ENCODE measurements around the gene C1orf122.

Gene C1orf122

DNA sequence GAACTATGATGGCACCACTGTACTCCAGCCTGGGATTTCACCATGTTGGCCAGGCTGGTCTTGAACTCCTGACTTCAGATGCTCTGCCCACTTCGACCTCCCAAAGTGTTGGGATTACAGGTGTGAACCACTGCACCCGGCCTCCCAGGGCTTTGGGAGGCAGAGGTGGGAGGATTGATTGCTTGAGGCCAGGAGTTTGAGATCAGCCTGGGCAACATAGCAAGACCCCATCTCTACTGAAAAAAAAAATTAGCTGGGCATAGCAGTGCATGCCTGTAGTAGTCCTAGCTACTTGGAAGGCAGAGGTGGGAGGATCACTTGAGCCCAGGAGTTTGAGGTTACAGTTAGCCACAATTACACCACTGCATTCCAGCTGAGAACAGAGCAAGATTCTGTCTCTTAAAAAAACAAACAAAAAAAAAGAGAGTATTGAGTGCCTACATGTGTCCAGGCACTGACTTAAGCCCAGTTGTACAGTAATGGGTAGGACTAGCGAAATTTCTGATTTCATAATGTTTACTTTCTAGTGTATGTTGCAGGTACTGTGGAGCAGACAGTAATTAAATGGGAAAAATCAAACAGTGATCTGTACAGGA is 9.7 kb upstream of the C1orf122 start:
- DNase-seq (ENCODE audit: low read depth), result peak; percentile 65

DNA sequence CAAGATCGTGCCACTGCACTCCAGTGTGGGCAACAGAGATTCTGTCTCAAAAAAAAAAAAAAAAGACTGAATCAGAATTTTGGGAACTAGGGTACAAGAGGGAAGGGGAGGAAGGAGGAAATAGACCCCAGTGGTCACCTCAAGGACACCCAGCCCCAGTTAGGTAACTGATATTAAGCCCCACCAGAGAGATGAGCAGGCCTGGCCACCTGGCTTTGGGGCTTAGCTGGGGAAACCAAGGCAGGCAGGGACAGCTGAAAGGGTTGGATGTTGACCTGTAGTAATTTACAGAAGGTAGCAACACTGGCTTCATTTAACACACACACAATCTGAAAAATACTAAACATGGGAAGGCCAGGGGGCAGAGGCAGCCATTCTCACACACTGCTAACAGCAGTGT is 5.2 kb upstream of the C1orf122 start:
- no peak for DNase-seq (ENCODE audit: low read depth)

DNA sequence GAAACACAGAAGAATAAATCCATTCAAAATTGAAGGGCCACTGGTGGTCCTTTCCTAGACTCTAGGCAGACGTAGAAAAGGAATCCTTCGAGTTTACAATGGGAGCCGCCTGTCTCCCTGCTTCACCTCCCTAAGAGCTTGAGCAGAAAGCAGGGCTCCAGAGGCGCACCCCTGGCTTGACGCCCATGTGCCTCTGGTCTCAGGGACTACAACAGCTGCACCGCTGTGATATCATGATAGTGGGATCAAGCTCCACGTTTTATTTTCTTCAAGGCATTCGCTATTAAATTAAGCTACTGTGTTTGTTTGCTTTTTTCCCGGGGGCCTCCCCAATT is 403 bp upstream of the C1orf122 start:
- no peak for DNase-seq (ENCODE audit: low read depth)

DNA sequence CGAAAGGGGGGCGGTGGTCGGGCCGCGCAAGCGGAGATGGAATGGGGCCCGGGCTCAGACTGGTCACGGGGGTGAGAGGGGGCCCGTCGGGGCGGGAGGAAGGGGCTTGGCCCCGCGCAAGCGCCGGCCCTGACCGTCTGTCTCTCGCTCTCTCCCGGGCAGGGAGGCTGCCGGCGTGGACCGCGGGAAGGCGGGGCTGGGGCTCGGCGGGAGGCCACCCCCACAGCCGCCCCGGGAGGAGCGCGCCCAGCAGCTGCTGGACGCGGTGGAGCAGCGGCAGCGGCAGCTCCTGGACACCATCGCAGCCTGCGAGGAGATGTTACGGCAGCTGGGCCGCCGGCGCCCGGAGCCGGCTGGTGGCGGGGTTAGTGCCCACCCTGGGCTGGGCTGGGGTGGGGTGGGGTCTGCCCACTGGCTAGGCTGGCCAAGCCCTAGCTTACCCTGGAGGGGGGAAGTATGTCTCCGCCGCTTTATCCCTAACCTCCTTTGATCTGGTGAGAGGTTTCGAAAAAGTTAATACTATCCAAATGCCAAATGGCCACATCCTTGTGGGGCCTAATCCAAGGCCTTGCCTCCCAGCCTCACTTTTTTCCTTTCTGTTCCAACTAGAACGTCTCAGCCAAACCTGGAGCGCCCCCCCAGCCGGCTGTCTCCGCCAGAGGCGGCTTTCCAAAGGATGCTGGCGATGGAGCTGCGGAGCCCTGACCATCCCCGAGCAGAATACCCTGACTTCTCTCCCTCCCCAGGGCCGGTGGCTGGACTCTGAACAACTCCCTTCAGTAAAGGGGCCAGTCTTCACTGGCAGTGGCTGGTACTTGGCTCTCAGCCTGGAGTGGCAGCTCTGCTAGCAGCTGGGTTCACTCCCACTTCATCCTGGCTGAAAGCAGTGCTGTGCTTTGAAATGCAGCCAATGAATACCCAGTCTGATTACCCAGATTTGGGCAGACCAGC is 1.1 kb downstream of the C1orf122 start:
- no peak for DNase-seq (ENCODE audit: low read depth)

DNA sequence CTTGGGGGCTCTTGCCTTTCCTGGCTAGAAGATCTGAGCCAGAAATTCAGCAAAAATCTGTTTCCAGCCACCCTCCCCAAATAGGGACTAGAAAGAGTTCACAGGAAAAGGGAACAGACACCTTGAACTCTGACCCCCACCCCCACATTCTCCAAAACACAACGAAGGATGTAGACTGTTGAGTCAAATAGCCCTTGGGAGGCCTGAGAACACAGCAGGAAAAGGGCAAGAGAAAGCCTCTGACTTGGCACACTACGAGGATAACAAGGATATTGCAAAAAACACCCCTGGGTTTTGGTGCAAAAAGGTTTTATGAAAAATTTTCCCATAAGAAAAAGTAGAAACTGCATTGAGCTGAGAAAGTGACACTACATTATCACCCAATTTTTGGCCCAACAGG is 2.4 kb downstream of the C1orf122 start:
- no peak for DNase-seq (ENCODE audit: low read depth)

DNA sequence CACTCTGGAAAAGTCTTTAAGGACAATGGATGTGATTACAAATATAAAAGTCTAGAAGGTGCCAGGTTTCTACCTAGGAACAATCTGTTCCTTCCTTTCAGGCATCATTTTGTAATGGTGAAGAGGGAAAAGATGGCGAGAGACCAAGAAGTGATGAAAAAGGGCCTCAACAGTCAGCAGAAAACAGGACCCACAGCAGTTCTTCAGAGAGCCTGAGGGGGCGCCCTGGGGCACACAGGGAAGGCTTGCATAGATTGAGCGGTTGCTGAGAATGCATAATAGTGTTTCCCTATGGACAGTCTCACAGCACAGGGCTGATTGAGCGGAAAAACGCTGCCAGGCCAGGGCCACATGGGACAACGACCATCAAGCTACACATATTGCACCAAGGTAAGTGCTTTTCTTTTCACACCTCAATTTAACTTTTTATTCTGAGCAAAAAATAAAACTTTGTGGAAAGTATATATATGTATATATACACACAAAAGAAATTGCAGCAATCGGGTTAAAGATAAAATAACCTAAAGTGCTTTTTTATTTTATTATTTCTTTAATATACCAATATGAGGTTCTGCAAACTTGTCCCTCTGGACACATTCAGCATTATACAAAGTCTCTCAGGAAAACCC is 3.6 kb downstream of the C1orf122 start:
- DNase-seq (ENCODE audit: low read depth), result no peak

DNA sequence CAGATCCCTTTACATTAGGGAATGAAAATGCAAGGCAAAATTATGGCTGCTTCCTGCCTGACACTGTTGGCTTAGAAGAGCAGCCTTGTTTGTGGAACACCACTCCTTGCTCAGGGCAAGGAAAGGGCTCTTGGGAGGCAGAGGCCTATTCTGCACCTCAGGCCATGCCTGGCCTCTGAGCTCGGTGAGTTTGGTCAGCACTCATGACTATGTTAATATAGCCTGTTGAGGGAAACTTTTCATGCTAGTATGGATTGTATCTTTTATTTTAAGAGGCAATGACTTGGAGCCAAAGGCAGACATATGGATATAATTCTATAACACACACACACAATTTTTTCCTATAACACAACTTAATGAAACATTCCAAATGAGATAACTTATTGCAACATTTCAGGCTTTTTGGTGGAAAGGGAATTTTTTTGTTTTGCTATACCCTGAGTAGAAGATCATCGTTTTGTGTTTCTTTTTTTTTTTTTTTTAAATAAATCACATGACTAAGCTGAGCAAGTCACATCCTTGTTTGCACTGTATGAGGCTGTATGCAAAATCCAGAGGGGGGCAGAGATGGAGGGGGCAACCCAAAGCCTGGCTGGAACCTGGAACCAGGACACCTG is 6.0 kb downstream of the C1orf122 start:
- no peak for DNase-seq (ENCODE audit: low read depth)

DNA sequence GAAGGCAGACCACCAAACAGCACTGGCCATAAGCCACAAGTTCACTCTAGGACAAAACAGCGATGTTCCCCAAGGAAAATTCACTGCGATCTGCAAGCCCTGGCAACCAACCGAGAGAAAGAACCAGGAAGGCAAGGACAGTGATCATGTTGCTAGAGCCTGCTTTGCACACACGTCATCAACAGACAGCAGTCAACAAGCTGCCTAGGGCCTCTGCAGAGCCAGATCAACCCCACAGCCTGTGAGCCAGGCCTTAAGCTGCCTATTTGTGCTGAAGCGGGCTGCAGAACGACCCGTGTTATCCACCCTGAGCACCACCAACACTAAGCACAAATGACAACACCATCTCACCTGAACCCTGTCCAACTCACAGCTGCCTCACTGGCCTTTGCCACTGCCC is 6.7 kb downstream of the C1orf122 start:
- DNase-seq (ENCODE audit: low read depth), result no peak

DNA sequence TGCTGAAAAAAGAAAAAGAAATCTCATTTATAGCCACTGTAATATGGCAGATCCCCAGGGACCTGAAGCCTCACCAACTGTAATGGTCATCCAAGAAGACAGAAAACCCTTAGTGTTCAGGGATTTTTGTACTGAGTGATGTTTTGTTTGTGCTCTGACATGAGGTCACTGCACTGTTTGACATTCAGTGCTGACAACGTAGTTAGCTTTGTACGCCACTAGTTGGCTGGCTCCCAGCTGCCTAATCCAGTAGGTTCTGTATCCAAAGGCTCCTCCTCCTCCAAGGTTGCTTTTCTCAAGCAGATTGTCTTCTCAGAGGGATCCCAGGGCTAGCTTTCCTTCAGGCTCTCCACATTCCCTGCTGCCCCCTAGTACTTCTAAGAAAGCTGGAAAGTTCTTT is 9.9 kb downstream of the C1orf122 start:
- no peak for DNase-seq (ENCODE audit: low read depth)

DNA sequence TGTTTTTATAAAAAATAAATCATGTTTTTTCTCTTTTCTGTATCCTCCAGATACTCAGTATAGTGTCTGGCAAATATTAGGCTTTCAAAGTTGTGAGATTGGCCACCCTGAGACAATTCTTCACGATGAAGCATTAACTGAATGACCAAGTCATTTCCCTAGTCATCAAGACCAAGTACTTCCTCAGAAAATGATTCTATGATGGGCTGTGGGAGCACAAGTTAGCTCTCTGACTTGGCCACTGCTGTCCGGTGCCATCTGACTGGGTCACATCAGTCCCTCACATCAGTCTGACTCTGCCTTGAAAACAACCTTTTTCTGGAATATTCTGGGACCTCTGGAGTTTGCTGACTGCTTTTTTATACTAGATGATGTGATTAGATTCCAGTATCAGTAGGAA is 13.9 kb downstream of the C1orf122 start:
- DNase-seq (ENCODE audit: low read depth), result no peak

DNA sequence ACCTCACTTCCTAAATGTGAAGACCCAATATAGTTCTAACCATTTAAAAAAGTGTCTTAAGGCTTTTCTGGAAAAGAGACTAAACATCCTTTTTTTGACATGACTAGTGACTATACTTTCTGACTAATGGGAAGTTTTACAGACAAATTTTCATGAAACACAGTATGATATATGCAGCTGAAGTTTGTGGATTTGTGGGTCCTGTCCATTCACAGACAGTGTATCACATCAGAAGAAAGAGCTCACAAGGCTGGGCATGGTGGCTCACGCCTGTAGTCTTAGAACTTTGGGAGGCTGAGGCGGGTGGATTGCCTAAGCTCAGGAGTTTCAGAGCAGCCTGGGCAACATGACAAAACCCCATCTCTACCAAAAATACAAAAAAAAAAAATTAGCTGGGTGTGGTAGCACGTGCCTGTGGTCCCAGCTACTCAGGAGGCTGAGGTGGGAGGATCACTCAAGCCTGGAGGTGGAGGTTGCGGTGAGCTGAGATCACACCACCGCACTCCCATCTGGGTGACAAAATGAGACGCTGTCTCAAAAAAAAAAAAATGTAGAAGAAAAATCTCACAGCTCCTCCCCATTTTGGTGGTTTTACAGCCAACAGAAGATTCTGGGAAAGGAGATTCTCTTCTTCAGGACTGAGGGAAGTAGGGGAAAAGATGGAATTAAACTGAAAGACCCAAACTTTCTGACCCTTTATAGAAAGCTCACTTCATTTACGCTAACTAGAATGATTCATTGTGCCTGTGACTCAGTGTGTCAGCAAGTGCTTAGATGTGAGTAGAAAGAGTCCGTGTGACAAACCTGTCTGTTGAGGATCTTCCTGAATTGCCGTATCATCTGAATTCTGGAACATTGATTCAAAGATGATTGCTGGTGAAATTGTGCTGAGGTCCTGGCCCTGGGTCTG is 15.6 kb downstream of the C1orf122 start:
- DNase-seq (ENCODE audit: low read depth), result no peak

DNA sequence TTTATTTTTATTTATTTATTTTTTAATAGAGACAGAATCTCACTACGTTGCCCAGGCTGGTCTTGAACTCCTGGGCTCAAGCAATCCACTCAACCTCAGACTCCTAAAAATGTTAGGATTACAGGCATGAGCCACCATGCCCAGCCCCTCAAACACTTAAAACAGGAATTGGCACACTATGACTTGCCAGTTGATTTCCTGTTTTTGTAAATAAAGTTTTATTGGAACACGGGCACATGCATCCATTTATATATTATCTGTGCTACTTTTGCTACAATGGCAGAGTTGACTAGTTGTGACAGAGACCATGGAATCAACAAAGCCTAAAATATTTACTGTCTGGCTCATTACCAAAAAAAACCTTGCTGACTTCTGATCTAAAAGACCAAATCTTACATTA is 16.4 kb downstream of the C1orf122 start:
- no peak for DNase-seq (ENCODE audit: low read depth)

DNA sequence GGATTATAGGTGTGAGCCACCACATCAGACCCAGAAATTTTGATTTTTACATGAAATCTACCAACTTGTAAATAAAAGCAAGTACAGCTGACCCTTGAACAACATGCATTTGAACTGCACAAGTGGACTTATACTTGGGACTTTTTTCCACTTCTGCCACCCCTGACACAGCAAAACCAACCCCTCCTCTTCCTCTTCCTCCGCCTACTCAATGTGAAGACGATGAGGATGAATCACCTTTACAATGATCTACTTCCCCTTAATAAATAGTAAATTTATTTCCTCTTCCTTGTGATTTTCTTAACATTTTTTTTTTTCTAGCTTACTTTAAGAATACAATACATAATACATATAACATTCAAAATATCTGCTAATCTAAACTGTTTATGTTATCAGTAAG is 17.9 kb downstream of the C1orf122 start:
- no peak for DNase-seq (ENCODE audit: low read depth)

DNA sequence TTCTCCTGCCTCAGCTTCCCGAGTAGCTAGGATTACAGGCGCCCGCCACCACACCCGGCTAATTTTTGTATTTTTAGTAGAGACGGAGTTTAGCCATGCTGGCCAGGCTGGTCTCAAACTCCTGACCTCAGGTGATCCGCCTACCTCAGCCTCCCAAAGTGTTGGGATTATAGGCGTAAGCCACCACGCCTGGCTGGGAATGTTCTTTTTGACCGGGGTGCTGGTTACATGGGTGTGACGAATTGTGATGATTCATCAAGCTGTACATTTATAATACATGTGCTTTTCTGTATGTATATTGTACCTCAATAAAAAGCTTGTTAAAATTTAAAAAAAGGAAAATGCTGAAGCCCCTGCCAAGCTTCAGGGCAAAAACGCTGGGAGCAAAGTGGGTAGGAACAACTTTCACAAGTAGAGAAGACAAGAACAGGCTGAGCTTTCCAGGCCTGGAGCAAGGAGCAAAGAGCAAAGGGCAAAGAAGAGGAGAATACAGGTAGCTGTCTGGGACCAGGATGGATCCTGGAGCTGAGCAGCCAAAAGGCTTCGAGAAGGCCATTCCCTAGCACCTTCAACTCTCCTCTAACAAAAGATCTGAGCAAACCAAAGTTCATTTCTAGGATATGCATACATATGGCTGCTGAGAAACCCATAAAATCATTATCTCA is 21.0 kb downstream of the C1orf122 start:
- DNase-seq (ENCODE audit: low read depth), result no peak

DNA sequence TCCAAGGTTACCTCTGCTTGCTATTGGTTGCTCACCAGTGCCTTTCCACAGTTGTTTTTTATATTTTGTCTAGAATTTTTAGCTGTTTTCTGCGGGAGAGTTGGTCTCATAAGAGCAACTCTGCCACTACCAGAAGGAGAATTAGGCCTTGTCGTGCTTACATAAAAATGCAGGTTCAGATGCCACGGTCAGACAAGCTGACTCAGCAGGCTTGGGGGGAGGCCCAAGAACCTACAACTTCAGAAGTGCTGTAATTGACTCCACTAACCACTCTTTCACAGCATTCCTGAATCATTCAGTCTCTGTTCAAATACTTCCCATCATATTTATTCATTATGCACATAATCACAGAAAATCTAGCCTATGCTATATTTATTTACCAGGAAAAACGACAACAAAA is 23.5 kb downstream of the C1orf122 start:
- no peak for DNase-seq (ENCODE audit: low read depth)

DNA sequence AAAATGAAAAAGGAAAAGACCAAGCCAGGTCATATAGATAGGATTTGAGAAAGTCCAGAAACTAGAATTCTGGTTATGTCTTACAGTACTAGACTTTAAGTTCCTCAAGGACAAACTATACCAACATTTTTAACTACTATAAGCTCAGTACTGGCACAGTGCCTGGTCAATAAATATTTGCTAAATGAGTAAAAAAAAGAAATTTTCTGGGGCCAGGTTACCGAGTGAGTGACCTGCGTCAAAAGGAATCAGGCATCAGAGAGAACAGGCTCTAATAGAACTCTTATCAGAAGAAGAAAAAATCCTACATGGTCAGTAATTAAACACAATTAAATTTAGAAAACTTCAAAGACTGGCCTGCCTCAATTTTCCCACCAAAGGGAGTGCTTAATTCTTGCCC is 24.2 kb downstream of the C1orf122 start:
- DNase-seq (ENCODE audit: low read depth), result no peak

DNA sequence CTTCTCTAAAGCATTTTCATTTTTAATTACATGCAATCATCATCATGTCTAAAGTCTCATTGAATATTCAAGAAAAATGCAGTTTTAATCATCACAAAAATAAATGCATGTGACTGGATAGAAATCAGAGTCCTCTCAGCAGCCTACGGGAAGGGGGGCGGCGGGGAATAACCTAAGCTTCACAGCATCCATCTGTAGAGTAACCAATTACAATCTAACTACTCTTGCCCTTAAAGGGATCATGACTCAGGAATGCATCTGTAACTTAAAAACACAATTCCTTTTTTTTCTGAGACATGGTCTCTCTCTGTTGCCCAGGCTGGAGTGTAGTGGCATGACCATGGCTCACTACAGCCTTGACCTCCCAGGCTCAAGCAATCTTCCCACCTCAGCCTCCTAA is 29.2 kb downstream of the C1orf122 start:
- DNase-seq (ENCODE audit: low read depth), result no peak

DNA sequence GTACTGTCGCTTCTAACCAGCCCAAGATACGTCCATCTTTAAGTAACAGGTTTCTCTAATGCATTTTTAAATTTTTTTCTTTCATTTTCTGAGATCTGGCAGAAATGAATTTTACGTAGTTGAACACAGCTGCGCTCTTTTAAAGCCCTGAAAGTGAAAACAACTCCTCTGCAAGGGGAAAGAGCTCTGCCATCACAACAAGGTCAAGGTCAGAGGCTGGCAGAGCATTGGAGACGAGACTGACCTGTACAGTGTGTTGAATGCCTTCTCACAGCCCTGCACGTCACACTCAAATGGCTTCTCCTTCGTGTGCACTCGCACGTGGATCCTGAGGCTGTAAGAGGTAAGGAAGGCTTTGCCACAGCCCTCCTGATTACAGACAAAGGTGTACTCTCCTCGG is 32.1 kb downstream of the C1orf122 start:
- no peak for DNase-seq (ENCODE audit: low read depth)

DNA sequence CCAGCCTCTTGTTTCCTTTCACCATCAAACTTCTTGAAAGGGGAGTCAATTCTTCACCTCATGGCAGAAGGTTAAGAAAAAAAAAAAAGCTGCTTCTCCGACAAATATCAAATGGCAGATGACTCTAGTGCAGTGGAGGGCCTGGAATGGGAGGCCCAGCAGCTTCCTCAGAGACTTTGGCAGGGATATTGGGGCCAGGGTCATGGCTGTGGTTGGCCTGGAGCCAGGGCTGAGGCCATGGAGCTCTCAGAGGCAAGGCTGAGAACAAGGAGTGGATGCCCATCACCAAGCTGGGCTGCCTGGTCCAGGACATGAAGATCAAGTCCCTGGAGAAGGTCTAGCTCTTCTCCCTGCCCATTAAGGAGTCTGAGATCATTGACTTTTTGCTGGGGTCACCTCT is 33.1 kb downstream of the C1orf122 start:
- no peak for DNase-seq (ENCODE audit: low read depth)

DNA sequence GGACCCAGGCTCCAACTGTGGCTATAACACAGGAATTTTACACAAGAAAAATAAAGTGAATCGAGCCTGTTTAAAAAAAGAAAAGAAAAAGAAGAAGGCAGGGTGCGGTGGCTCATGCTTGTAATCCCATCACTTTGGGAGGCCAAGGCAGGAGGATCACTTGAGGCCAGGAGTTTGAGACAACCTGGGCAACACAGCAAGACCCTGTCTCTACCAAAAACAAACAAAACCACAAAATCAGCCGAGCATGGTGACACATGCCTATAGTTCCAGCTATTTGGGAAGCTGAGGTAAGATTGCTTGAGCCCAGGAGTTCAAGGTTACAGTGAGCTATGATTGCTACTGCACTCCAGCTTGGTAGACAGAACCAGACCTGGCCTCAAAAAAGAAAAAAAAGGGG is 34.1 kb downstream of the C1orf122 start:
- DNase-seq (ENCODE audit: low read depth), result no peak

DNA sequence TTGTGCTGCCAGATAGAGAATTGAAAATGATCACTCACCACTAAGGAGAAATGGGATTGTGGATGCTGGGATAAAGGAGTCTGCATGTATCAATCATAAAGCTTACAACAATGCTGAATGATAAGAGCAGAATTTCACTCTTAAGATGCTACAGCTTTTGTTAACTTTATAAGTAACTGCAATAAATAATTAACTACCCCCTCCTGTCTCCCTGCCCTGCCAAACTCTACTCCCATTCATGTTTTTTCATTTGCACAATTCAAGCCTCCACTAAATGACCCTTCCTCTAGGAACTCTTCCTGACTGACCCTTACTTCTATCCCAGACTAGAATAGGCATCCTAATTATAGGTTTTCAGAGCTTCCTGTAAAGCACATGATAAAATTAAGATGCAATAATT is 36.9 kb downstream of the C1orf122 start:
- DNase-seq (ENCODE audit: low read depth), result no peak

Measured in non-pigmented ciliary epithelial cell (primary cell).